GM21515 (cell line): Measurements from ENCODE around the gene IMMT.
"Not testable (repeated sequence)": the region's sequence is repeated elsewhere in the genome, so short reads cannot be mapped to it uniquely, and the experiment has no call there.

Source experiments
- ATAC-seq: cut with Tn5 transposase; IDR thresholded peaks from one replicate; pipeline ENCODE4 v1.9.1; 2021; ENCODE audit not compliant: unreplicated experiment

Gene IMMT

DNA sequence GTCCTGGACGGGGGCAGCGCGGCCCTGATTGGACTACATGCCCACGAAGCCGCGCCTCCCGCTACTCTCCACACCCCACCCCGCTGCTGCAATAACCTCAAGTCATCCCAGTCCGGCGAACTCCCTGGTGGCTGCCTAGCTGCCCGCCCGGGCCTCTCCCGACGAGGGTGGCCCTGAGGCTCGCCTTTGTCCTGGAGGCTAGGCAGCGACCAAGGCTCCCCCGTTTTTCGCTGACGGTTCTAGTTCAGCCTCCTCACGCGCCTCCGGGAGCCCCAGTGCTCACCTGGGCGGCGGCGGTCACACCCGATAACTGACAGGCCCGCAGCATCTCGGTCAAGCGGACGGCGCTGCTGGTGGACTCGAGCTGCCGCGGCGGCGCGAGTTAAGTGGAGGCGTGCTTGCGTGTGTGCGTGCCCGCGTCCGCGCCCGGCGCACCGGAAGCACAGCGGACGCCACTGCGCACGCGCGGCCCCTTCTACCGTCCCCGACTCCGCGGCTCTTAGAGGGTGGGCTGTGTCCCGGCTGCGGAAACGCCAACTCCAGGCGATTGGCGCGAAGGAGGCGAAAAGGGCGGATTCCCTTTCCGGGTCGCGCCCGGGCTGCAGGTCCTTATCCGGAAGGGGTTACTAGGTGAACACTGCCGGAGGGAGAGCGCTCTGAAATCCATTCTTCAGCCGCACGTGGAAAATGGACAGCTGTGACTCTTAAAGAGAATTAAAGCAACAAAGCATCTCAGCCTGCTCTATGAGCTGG is at the start of gene IMMT:
IMMT (minus strand) TSS at position 408 of the 753 bp plus-strand sequence; CDS start at position 328, 80 bp downstream.
- peak; percentile 81 for ATAC-seq

DNA sequence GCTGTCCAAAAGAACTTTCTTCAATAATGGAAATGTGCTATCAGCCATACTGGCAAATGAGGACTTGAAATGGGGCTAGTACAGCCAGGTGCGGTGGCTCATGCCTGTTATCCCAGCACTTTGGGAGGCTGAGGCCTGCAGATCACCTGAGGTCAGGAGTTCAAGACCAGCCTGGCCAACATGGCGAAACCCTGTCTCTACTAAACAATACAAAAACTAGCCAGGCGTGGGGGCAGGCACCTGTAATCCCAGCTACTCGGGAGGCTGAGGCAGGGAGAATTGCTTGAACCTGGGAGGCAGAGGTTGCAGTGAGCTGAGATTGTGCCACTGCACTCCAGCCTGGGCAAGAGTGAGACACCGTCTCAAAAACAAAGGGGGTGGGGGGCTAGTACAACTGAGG is 49.5 kb upstream of the IMMT start:
- ATAC-seq = not testable (repeated sequence)

DNA sequence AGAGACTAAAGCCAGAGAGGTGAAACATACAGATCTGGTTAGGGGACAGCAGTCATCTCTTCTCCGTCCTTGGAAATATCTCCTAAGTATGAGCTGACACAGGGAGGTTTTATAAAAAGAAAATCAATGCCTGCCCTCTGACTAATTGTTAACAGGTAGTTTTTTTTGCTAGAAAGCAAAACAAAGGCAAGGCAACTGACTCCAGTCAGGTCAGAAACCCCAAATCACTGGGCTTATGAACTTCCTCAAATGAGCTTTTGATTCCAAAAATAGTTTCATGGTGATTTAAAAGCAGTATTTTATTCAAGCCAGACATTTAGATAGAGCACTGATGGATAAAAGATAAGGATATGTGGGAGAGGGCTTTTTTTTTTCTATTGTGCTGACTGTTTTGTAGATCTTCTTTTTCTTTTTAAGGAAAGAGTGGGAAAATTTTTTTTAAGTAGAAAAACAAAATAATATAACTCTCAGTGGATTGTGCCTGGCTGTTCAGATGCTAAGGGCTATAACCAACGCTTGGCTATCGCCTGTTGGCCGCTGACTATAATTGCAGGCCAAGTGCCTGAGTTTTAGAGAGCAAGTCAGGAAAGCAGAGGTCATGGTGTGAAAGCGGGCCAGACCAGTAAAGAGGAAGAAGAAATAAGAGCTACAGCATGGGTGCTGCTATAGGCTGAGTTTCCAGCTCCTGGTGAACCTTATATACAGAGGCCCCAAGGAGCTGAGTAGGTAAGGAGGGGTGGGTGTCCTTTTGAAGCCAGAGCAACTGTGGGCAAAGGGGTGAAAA is 48.9 kb upstream of the IMMT start:
- ATAC-seq = no peak

DNA sequence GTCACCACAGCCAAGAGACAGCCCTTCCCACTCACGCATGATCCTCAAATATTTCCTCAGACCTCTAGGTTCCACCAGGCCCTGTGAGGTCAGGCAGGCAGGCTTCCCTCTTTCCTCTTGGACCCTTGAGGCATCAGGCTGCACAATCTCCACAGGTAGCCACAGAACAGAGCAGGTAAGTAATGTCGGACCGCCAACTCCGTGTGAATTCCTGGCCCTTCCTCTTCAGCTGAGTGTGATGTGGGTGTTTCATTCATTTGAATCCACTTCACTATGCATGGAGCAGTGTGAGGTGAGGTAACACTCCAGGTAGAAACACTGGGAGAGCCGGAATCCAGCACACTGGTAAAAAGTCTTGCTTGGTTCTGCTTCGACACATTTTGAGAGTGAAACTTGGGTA is 48.0 kb upstream of the IMMT start:
- no peak for ATAC-seq

DNA sequence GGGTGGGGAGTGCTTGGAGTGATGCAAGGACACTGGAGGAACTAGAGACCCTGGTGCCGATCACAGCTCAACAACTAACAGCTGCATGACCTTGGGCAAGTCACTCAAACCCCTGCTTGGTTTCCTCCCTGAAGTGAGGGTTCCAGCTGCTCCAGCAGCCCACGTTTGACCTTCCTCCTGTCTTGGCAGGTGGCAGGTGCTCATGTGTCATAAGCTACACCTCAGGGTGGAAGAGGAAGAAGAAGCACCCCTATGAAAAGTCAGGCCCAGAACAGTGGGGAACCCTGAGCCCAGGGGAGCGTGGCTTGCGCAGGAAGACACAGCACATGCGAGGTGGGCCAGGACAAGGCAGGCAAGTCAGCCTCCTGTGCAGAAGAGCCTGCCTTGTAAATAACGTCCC is 46.3 kb upstream of the IMMT start:
- ATAC-seq = no peak

DNA sequence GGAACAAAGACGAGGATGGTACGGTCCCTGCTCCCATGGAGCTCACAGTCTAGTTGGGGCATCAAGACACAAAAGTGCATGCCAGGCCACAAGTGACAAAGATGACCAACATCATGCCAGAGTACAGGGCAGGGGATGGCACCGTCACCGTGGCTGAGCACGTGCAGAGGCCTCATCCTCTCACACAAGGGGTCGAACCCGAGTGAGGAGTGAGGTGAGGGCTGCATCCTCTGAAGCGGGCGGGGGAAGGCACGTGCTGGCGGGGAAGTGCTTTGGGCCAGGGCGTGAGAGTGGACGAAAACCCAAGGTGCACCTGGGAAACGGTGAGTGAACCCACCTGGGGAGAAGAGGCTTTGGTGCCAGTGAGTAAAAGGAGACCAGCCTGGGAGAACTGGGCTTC is 45.0 kb upstream of the IMMT start:
- no peak for ATAC-seq

DNA sequence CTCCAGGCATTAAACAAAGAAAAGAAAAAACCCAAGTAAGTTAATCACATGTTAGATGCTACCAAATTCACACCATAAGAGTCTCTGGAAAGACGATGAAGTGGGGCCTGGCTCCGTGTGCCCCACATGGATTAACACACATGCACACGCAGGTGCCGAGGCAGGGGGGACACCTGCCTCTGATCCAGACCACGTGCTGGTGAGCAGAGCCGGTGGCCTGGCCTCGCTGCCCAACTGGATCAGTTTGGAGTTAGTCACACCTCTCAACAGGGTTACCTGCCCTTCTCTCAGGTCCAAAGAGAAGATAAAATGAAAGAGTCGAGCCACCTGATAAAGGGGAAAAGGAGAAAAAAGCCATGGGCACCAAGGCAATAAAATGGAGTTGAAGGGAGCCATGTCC is 44.5 kb upstream of the IMMT start:
- no peak for ATAC-seq

DNA sequence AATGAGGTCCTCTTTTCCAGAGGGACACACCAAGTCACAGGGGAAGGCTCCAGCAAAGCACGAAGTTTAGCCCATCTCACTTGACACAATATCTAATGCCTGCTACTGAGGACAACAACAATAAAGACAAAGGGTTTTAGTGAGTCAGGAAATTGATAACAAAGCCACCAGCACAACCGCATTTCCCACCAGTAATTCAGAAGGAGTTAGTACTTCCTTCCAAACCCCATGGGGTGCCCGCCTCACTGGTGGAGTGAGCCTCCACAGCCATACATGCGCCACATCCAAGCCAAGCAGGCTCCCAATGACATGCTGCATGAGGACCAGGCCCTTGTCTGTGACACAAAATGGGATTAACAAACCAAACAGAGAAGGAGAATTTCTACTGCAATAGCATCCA is 44.1 kb upstream of the IMMT start:
- ATAC-seq = no peak

DNA sequence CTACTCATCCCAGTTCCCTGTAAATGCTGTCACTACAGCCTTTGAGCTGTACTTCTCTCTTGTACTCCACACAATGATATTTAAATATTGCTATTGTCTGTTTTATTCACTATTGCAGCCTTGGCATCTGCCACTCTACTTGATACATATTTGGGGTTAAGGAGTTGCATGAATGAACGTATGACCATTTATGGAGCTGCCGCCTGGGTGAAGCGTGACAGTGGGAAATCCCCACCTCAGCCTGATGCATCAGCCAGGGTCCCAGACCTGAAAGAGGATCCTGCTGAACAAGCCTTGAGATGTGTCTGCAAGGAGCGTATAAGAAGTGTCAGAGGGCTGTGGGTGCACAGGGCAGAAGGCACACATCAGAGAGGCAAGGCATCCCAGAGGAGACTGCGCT is 43.1 kb upstream of the IMMT start:
- peak; percentile 76 for ATAC-seq

DNA sequence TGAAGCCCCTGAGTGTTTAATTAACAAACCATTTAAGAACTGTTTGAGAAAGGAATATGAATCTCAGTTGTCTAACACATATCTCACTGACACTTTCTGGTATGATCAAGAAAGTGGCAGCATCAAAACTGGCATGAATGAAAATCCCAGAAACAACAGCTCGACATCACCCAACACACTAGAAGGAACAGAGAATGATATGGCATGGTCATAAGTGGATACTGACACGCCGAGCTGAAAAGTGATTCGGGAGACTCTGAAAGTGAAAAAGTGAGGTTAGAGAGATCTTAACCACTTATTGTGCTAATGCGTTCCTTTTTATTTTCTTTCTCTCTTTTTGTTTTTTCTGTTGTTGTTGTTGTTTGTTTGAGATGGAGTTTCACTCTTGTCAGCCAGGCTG is 41.9 kb upstream of the IMMT start:
- no peak for ATAC-seq

DNA sequence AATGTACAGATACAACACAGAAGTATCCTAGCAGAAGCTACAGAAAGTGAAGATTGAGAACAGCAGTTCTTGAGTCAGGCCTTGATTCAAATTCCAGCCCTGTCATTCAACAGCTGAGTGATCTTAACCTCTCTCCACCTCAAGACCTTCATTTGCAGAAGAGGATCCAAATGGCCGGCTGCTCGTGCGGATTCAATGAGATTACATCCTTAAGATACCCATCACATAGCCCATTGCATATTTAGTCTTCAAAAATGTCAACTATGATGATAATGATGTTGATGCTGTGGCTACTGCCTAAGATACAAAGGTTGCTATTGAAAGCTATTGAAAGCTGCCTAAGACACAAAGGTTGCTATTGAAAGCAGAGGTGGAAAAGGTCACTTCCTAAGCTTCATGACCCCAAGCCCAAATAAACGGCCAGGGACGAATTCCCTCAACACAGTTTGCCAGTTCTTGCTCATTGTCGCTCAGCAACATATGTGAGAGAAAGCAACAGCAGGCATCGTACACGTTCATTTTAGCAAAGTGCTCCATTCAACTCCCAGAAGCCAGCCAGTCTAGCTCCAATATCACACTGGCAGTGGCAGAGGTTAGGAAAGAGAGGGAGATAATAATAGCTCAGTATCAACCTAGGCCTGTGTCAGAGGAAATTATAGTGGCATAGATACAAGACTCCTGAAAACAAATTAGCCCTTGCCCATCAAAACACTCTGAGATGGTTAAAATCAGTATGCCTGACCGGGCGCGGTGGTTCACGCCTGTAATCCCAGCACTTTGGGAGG is 40.1 kb upstream of the IMMT start:
- no peak for ATAC-seq

DNA sequence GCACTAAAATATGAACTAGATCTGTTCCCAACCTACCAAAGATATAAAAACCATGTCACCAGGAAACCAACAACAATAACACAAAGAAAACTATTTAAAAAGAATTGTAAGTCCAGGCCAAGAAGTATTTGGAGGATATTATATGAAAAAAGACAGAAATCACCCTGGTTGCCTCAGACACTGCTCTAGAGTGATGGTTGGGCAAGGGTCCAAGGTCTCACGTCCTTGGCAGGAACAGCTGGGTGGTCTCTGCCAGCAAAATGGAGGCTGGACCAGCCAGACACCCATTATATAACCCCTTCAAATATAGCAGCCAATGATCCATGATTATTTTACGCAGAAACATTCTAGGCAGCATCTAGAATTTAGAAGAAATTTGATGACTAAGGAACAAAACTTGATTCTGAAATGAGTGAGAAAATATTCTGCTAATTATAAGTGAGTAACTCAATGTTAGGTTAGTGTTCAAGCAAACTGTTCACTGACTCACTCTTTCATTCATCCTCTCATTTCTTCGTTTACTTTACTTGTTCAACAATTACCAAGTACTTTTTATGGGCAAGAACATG is 39.4 kb upstream of the IMMT start:
- no peak for ATAC-seq

DNA sequence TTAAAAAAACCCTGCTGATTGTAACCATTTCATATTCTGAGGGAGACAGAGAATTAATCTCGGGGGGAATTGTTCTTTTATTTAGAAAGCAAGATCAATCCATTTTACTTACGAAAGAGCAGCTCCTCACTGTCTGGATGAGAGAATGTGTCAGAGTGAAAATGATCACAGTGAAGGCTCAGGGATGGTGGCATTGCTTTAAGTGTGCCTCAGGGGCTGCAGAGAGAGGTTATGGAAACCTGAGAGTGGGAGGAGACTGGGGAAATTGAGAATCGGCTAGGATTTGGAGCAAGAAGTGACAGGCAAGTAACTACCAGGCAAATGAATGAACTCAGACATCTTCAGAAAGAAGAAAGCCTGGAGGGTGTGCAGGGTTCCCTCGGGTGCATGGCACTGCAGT is 38.2 kb upstream of the IMMT start:
- ATAC-seq = no peak

DNA sequence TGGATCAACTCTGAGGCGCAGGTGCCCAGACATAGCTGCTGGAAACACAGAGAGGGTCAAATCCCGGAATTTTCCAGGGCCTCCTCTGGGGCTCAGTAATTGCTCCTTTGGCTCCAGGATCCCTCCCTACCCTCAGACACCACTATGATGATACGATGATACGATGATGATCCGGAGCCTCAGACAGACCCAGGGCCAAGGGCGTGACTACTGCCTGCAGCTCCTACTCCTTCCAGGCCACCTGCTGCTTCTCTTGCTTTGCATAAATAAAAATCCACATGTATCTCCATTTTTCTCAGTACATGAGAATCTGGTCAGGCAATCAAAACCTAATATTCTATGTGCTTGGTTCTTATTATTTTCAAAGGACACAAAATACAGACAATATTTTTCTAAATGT is 37.6 kb upstream of the IMMT start:
- no peak for ATAC-seq

DNA sequence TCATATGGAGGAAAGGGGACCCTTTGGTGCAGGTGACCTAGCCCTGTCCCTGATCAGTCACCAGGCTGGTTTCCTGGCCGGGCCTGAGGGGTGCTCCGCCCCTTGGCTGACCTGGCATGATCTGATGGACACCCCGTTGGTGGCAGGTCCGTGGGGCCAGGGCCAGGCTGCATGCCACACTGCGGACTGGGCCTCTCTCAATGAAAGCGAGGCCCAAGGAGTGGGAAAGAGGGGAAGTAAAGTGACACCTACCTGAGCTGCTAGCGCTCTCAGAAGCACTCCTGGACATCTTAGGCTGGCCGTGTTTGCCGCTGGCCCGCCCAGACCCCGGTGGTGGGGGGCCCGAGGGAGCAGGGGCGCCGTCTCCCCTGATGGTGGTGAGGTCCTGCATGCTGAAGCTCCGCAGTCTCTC is 37.1 kb upstream of the IMMT start:
- no peak for ATAC-seq

DNA sequence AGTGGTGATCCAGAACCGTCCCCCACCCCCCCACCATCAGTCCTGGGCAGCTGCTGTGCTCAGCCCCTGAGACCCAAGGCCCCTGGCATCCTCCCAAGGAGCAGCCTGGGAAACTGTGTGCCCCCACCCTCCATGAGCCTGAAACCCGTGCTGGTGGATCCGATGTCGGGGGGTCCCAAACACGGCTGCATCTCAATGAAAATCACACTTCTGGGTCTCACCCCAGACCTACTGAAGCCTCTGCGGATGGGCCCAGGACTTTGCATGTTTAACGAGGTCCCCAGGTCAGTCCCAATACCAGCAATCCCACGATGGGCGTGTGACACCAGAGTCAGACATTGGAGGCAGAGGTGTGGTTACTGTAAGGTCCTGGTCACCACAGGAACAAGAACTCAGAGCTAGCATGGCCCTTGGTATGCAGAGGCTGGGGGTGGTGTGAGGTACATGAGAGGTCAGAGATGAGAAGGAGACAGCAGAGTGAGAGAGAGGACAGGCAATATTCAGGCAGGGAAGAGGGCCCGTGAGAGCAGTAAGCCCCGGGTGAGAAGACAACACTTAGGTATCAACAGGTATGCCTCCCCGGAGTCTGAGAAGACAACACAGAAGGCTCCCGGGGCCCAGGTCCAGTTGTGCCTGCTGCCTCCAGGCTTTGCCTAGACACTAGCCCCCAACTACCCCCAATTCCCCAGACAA is 36.6 kb upstream of the IMMT start:
- no peak for ATAC-seq

DNA sequence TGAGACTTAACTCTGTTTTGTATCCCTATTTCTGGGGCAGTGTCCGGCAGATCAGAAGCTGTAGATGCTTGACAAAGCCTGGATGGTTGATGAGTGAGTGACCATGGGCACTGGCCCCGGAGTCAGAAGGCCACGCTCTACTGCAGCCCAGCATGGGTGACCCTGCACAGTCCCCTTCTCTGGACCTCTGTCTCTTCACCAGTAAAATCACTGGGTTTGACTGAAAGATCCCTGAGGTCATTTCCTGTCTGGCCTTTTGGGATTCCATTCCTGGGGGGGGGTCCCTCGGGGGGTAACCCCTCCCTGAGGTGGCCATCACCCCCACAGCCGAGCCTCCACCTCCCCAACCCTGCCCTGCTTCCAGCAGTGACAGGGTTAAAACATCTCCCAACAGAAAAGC is 35.7 kb upstream of the IMMT start:
- ATAC-seq = no peak

DNA sequence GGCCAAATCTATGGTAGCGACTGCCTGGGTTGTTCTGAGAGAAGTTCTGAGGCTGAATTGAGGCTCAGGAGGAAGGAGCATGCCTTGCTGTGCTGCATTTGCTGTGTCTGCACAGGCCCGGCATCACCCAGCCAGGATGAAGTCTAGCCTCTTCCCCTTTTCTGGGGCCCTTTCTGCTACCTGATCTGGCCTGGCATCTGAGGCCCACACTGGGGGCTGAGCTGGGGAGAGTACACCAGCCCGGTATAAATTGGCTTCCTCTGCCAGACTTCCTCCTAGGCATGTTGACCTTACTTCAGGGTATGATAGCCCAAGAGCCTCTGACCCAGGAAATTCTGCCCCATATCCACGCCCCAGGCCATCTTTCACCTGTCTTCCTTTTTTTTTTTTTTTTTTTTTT is 34.0 kb upstream of the IMMT start:
- ATAC-seq = no peak

DNA sequence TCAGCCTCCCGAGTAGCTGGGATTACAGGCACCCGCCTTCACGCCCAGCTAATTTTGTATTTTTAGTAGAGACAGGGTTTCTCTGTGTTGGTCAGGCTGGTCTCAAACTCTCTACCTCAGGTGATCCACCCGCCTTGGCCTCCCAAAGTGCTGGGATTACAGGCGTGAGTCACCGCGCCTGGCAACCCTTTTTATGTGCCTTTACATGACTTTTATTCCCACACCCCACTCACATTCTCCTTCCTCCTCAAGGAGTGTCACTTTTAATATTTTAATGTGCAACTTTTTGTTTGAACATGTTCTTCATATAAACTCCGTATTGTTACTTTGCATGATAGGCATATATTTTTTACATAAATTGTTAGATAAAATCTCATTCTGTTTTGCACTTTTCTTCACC is 33.3 kb upstream of the IMMT start:
- ATAC-seq = not testable (repeated sequence)

DNA sequence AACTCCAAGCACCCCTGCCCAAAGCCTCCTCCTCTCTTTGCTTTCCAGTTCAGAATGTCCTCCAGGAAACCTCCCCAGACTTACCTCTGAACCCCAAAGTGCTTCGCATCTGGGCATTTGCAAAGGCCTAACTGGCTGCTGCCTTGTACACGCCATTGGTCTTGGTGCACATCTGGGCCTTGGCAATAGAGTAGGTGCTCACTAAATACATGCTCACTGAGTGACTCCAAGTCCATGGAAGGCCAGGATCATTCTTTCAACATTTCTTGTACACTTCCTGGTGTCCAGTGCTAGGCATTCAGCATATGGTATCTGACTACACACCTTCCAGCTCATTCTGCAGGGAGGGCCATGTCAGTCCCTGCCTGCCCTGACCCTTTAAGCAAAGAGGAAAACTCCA is 32.4 kb upstream of the IMMT start:
- no peak for ATAC-seq
